GM23338 (cell line): ENCODE data around the gene A3GALT2. TPM values are rescaled to one million over a fixed set of nuclear protein-coding genes. Genes with fewer than 3 reads are reported as not detected.

Source experiments
- ATAC-seq: fragments of 200-7000 bp; cut with Tn5 transposase; 3 replicates; pipeline ENCODE4 v1.9.1; 2020
- DNase-seq: peaks from one replicate; pipeline ENCODE4 v3.0.0-alpha.2; 2015; ENCODE audit warnings: low spot score
- H2AFZ ChIP-seq: fragments of 200-600 bp; sonication (generic); 2 replicates; pipeline ENCODE4 v1.8.0; 2016; ENCODE audit warnings: antibody characterized with exemption, mild to moderate bottlenecking, moderate library complexity
- H3F3A ChIP-seq: fragments of 200-600 bp; sonication (generic); replicated peaks from 2 replicates; pipeline ENCODE4 v1.8.0; 2017; ENCODE audit warnings: antibody characterized with exemption, mixed run types, low read depth
- H3K27ac ChIP-seq: fragments of 200-600 bp; sonication (generic); 2 replicates; pipeline ENCODE4 v1.6.1; 2016; ENCODE audit warnings: low read depth
- H3K27me3 ChIP-seq: fragments of 200-600 bp; sonication (generic); 2 replicates; pipeline ENCODE4 v1.8.0; 2016; ENCODE audit warnings: mild to moderate bottlenecking, mixed run types, moderate library complexity; ENCODE audit not compliant: insufficient read depth
- H3K36me3 ChIP-seq: fragments of 200-600 bp; sonication (generic); 2 replicates; pipeline ENCODE4 v1.8.0; 2016; ENCODE audit warnings: mild to moderate bottlenecking; ENCODE audit not compliant: insufficient read depth
- H3K4me1 ChIP-seq: fragments of 200-600 bp; sonication (generic); 2 replicates; pipeline ENCODE4 v1.8.0; 2016; ENCODE audit warnings: mild to moderate bottlenecking, moderate library complexity; ENCODE audit not compliant: insufficient read depth
- H3K4me2 ChIP-seq: fragments of 200-600 bp; sonication (generic); 2 replicates; pipeline ENCODE4 v1.7.1; 2017; ENCODE audit warnings: mixed run types
- H3K4me3 ChIP-seq: fragments of 200-600 bp; sonication (generic); 2 replicates; pipeline ENCODE4 v1.6.1; 2016; ENCODE audit warnings: mixed run types
- H3K79me2 ChIP-seq: fragments of 200-600 bp; sonication (generic); replicated peaks from 2 replicates; pipeline ENCODE4 v1.8.0; 2017; ENCODE audit warnings: mild to moderate bottlenecking; ENCODE audit not compliant: insufficient read depth
- H3K9me2 ChIP-seq: fragments of 200-600 bp; sonication (generic); 2 replicates; pipeline ENCODE4 v1.8.0; 2017; ENCODE audit not compliant: insufficient read depth
- H4K20me1 ChIP-seq: fragments of 200-600 bp; sonication (generic); replicated peaks from 2 replicates; pipeline ENCODE4 v1.8.0; 2017; ENCODE audit warnings: mild to moderate bottlenecking; ENCODE audit not compliant: insufficient read depth
- H3K27ac Mint-ChIP-seq: 2 replicates; pipeline ENCODE4 v1.8.0; 2020; ENCODE audit warnings: inconsistent platforms, mild to moderate bottlenecking, moderate library complexity, mixed read lengths
- H3K27me3 Mint-ChIP-seq: 3 replicates; pipeline ENCODE4 v1.8.0; 2022; ENCODE audit warnings: low read depth, mild to moderate bottlenecking, moderate library complexity, mixed read lengths, inconsistent platforms; ENCODE audit not compliant: insufficient read depth, poor library complexity
- H3K36me3 Mint-ChIP-seq: 3 replicates; pipeline ENCODE4 v1.8.0; 2021; ENCODE audit warnings: low read depth, mild to moderate bottlenecking, inconsistent platforms, moderate library complexity, mixed read lengths
- H3K4me1 Mint-ChIP-seq: 3 replicates; pipeline ENCODE4 v1.8.0; 2020; ENCODE audit warnings: mild to moderate bottlenecking, inconsistent platforms, mixed read lengths
- H3K4me3 Mint-ChIP-seq: 3 replicates; pipeline ENCODE4 v1.8.0; 2021; ENCODE audit warnings: moderate library complexity, mild to moderate bottlenecking, inconsistent platforms, mixed read lengths
- H3K9me3 Mint-ChIP-seq: 3 replicates; pipeline ENCODE4 v1.8.0; 2020; ENCODE audit warnings: moderate library complexity, mild to moderate bottlenecking, inconsistent platforms, mixed read lengths
- CREB1 ChIP-seq: fragments of 250-450 bp; sonication (Bioruptor Pico); IDR thresholded peaks from 2 replicates; pipeline ENCODE4 v1.5.0; 2020; ENCODE audit warnings: low read depth, mild to moderate bottlenecking, moderate library complexity
- ETS1 ChIP-seq: IDR thresholded peaks from 2 replicates; pipeline ENCODE4 v1.6.1; 2016; ENCODE audit warnings: antibody characterized with exemption
- EZH2 ChIP-seq: fragments of 200-600 bp; sonication (generic); IDR thresholded peaks from one replicate; pipeline ENCODE4 v1.8.0; 2017; ENCODE audit warnings: antibody characterized with exemption, mild to moderate bottlenecking, low read depth; ENCODE audit not compliant: unreplicated experiment
- JUNB ChIP-seq: IDR thresholded peaks from one replicate; pipeline ENCODE4 v1.6.1; 2016; ENCODE audit warnings: antibody characterized with exemption; ENCODE audit not compliant: unreplicated experiment
- NANOG ChIP-seq: IDR thresholded peaks from 2 replicates; pipeline ENCODE4 v1.6.1; 2016; ENCODE audit warnings: antibody characterized with exemption, borderline replicate concordance
- STAT1 ChIP-seq: IDR thresholded peaks from one replicate; pipeline ENCODE4 v1.6.1; 2016; ENCODE audit warnings: antibody characterized with exemption; ENCODE audit not compliant: unreplicated experiment
- ZNF331 ChIP-seq: fragments of 250-450 bp; sonication (Bioruptor Pico); IDR thresholded peaks from 2 replicates; pipeline ENCODE4 v1.5.0; 2020; ENCODE audit warnings: low read depth, mild to moderate bottlenecking, moderate library complexity
- ZNF462 ChIP-seq: fragments of 250-450 bp; sonication (Bioruptor Pico); IDR thresholded peaks from 2 replicates; pipeline ENCODE4 v1.5.0; 2020; ENCODE audit warnings: mild to moderate bottlenecking, moderate library complexity
- polyA plus RNA-seq: library from polyadenylated mRNA; unstranded; fragments of >200 nt; fragmentation: Nextera tagmentation; extraction: Ambion mirVana; gene quantifications from 2 replicates; pipeline ENCODE4 v1.2.1, GENCODE V29; 2016
- total RNA-seq: library from RNA; depleted of rRNA; stranded (reverse); fragments of >200 nt; shearing (Covaris generic); gene quantifications from 2 replicates; pipeline ENCODE4 v1.2.3, GENCODE V29; 2014
- TF ChIP-seq, protein P1 (sequence below): IDR thresholded peaks from one replicate; pipeline ENCODE4 v1.6.1; 2018; ENCODE audit warnings: antibody characterized with exemption; ENCODE audit not compliant: unreplicated experiment
- TF ChIP-seq, protein P2 (sequence below), 2 experiments: fragments of 200-600 bp in 1 of 2; sonication (generic) in 1 of 2; conservative IDR thresholded peaks; 2 replicates each; pipeline versions ENCODE4 v1.5.1 to v1.6.1; 2016 to 2017; ENCODE audit warnings: antibody characterized with exemption in 2 of 2, low read depth in 2 of 2, mild to moderate bottlenecking in 2 of 2, moderate library complexity in 1 of 2

The A3GALT2 gene
- total and polyA plus RNA-seq, 2 experiments from 2014 or later, result not detected

- peaks cover 13% of the 10 kb centered on the region for H3K79me2 ChIP-seq
- Mint-ChIP-seq H3K9me3 (no peaks in the 10 kb centered on the region), H3K27ac (no peak overlapping the region), H3K27me3 (peaks cover 5% of the 10 kb centered on the region), H3K36me3 (peaks cover 14% of the 10 kb centered on the region), H3K4me1 (peaks cover 27% of the 10 kb centered on the region), H3K4me3 (no peak overlapping the region)
- H2AFZ ChIP-seq, result no peak overlapping the region
- no peaks in the 10 kb centered on the region for H3K36me3 ChIP-seq
- H3K4me3 ChIP-seq, result no peak overlapping the region
- H3K4me2 ChIP-seq, result no peak overlapping the region
- peaks cover 12% of the 10 kb centered on the region for H4K20me1 ChIP-seq
- H3K27me3 ChIP-seq, result no peaks in the 10 kb centered on the region
- TF ChIP-seq STAT1, result no peak
- no peak for TF ChIP-seq NANOG
- TF ChIP-seq CREB1 (CRISPR knock-in tag), result no peak
- TF ChIP-seq, protein P1, sequence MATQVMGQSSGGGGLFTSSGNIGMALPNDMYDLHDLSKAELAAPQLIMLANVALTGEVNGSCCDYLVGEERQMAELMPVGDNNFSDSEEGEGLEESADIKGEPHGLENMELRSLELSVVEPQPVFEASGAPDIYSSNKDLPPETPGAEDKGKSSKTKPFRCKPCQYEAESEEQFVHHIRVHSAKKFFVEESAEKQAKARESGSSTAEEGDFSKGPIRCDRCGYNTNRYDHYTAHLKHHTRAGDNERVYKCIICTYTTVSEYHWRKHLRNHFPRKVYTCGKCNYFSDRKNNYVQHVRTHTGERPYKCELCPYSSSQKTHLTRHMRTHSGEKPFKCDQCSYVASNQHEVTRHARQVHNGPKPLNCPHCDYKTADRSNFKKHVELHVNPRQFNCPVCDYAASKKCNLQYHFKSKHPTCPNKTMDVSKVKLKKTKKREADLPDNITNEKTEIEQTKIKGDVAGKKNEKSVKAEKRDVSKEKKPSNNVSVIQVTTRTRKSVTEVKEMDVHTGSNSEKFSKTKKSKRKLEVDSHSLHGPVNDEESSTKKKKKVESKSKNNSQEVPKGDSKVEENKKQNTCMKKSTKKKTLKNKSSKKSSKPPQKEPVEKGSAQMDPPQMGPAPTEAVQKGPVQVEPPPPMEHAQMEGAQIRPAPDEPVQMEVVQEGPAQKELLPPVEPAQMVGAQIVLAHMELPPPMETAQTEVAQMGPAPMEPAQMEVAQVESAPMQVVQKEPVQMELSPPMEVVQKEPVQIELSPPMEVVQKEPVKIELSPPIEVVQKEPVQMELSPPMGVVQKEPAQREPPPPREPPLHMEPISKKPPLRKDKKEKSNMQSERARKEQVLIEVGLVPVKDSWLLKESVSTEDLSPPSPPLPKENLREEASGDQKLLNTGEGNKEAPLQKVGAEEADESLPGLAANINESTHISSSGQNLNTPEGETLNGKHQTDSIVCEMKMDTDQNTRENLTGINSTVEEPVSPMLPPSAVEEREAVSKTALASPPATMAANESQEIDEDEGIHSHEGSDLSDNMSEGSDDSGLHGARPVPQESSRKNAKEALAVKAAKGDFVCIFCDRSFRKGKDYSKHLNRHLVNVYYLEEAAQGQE, result no peak
- no peak for TF ChIP-seq ZNF462
- TF ChIP-seq ETS1, result no peak
- TF ChIP-seq, protein P2, sequence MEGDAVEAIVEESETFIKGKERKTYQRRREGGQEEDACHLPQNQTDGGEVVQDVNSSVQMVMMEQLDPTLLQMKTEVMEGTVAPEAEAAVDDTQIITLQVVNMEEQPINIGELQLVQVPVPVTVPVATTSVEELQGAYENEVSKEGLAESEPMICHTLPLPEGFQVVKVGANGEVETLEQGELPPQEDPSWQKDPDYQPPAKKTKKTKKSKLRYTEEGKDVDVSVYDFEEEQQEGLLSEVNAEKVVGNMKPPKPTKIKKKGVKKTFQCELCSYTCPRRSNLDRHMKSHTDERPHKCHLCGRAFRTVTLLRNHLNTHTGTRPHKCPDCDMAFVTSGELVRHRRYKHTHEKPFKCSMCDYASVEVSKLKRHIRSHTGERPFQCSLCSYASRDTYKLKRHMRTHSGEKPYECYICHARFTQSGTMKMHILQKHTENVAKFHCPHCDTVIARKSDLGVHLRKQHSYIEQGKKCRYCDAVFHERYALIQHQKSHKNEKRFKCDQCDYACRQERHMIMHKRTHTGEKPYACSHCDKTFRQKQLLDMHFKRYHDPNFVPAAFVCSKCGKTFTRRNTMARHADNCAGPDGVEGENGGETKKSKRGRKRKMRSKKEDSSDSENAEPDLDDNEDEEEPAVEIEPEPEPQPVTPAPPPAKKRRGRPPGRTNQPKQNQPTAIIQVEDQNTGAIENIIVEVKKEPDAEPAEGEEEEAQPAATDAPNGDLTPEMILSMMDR (conservative IDR thresholded peaks at IDR 0.05; ENCODE audit: low read depth in 2 of 2), result no peak
- no peak for TF ChIP-seq JUNB
- TF ChIP-seq ZNF331, result no peak
- no peak for TF ChIP-seq EZH2
- H3F3A ChIP-seq, result no peaks in the 10 kb centered on the region
- H3K4me1 ChIP-seq, result no peaks in the 10 kb centered on the region
- DNase-seq, result no peak
- H3K27ac ChIP-seq, result no peak overlapping the region
- ATAC-seq, result no peak
- no peaks in the 10 kb centered on the region for H3K9me2 ChIP-seq
These were observed 54.1 kb downstream of the A3GALT2 start for GRCh38 chr1:33266766-33267165.
